Right atrium auricular region (tissue), 2 donors: Measurements from ENCODE around the gene WWOX. TPM values are rescaled to one million over a fixed set of nuclear protein-coding genes. Genes with fewer than 3 reads are reported as not detected.

Source experiments
- DNase-seq: peaks from one replicate; pipeline ENCODE4 v3.0.0-alpha.2; 2019; ENCODE audit warnings: low spot score
- H3K27ac ChIP-seq, 2 donors: fragments of 200-600 bp; sonication (generic); 1 replicate in 1 of 2; 2 replicates in 1 of 2; pipeline ENCODE4 v1.5.1; 2016 to 2019
- H3K27me3 ChIP-seq, 2 donors: fragments of 200-600 bp; sonication (generic); one replicate each; pipeline versions ENCODE4 v1.5.1 to v1.6.0; 2017 to 2019
- H3K36me3 ChIP-seq: fragments of 200-600 bp; sonication (generic); one replicate; pipeline ENCODE4 v1.5.1; 2016
- H3K4me1 ChIP-seq, 2 donors: fragments of 200-600 bp; sonication (generic); one replicate each; pipeline versions ENCODE4 v1.5.1 to v1.6.0; 2017 to 2019
- H3K4me3 ChIP-seq, 2 donors: fragments of 200-600 bp; sonication (generic); 1 replicate in 1 of 2; 2 replicates in 1 of 2; pipeline ENCODE4 v1.5.1; 2017 to 2019; ENCODE audit warnings: mild to moderate bottlenecking in 1 of 2, moderate library complexity in 1 of 2
- H3K9me3 ChIP-seq, 2 donors: fragments of 200-600 bp; sonication (generic); one replicate each; pipeline ENCODE4 v1.5.1; 2019
- total RNA-seq, 2 donors: library from RNA; depleted of rRNA; stranded (reverse); fragments of >200 nt; gene quantifications; one replicate each; pipeline ENCODE4 v1.1.0, GENCODE V29; 2016
- TF ChIP-seq, protein P1 (sequence below), 2 donors: fragments of 200-600 bp; sonication (generic); IDR thresholded peaks; one replicate each; pipeline ENCODE4 v1.5.1; 2019; ENCODE audit warnings: antibody characterized with exemption in 2 of 2

The WWOX gene
- total RNA-seq, 2 donors from 2014 or later, result 14.8 to 20.8 TPM

DNA sequence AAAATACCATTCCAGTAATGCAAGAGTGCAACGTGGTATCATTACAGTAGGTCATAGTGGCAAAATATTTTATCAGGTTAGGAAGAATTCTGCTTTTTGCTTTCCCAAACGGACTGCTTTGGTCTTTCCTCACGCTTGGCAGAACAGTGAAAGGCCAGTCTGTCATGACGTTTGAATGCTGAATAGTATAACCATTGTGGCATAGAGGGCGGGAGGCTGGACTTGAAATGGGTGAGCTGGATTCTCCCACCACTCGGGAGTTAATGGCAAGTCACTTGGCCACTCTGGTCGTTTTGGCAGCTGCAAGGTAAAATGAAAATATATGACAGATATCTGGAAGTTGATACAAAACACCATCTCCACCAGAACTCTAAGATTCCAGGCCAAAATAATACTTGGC, 1109.9 kb downstream of the WWOX start:
- H3K9me3 ChIP-seq, result no peaks in the 10 kb centered on the region
- H3K27ac ChIP-seq, result no peak overlapping the region
- H3K4me1 ChIP-seq, result no peaks in the 10 kb centered on the region
- no peak for DNase-seq
- H3K36me3 ChIP-seq, result no peaks in the 10 kb centered on the region
- no peak overlapping the region for H3K4me3 ChIP-seq
- TF ChIP-seq, protein P1, sequence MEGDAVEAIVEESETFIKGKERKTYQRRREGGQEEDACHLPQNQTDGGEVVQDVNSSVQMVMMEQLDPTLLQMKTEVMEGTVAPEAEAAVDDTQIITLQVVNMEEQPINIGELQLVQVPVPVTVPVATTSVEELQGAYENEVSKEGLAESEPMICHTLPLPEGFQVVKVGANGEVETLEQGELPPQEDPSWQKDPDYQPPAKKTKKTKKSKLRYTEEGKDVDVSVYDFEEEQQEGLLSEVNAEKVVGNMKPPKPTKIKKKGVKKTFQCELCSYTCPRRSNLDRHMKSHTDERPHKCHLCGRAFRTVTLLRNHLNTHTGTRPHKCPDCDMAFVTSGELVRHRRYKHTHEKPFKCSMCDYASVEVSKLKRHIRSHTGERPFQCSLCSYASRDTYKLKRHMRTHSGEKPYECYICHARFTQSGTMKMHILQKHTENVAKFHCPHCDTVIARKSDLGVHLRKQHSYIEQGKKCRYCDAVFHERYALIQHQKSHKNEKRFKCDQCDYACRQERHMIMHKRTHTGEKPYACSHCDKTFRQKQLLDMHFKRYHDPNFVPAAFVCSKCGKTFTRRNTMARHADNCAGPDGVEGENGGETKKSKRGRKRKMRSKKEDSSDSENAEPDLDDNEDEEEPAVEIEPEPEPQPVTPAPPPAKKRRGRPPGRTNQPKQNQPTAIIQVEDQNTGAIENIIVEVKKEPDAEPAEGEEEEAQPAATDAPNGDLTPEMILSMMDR (IDR thresholded peaks at IDR 0.05), result no peak
- no peaks in the 10 kb centered on the region for H3K27me3 ChIP-seq

DNA sequence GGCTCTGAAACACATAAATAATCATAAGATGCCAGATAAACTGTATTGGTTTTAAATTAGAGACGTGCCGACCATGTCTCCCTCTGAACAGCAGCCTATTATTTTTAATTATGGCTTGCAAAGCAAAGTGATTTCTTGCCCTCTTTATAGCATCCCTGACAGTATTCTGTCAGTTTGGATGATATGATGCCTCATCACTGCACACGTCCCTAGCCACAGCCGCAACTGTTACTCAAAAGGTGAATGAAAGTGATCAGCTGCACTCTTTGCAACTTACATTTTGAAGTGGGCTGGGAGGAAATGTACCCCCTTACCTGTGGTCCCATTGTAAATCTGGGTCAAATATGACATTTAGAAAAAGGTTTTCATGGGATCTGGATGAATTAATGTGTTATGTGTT, 1111.2 kb downstream of the WWOX start:
- Histone ChIP-seq H3K27me3 (no peaks in the 10 kb centered on the region), H3K4me1 (no peaks in the 10 kb centered on the region), H3K9me3 (peaks cover 0 to under 1% of the 10 kb centered on the region in 2 donors), H3K27ac (no peak overlapping the region), H3K36me3 (no peaks in the 10 kb centered on the region), H3K4me3 (no peak overlapping the region)
- TF ChIP-seq, protein P1 (IDR thresholded peaks at IDR 0.05), result no peak
- no peak for DNase-seq

DNA sequence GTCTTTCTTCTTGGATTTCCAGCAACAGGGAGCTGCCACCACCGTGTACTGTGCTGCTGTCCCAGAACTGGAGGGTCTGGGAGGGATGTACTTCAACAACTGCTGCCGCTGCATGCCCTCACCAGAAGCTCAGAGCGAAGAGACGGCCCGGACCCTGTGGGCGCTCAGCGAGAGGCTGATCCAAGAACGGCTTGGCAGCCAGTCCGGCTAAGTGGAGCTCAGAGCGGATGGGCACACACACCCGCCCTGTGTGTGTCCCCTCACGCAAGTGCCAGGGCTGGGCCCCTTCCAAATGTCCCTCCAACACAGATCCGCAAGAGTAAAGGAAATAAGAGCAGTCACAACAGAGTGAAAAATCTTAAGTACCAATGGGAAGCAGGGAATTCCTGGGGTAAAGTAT, 1112.1 kb downstream of the WWOX start:
- no peaks in the 10 kb centered on the region for H3K4me1 ChIP-seq
- TF ChIP-seq, protein P1 (IDR thresholded peaks at IDR 0.05), result no peak
- no peaks in the 10 kb centered on the region for H3K36me3 ChIP-seq
- no peak overlapping the region for H3K27ac ChIP-seq
- DNase-seq, result no peak
- peaks cover 0 to 10% of the 10 kb centered on the region in 2 donors for H3K9me3 ChIP-seq
- no peaks in the 10 kb centered on the region for H3K27me3 ChIP-seq
- no peak overlapping the region for H3K4me3 ChIP-seq

DNA sequence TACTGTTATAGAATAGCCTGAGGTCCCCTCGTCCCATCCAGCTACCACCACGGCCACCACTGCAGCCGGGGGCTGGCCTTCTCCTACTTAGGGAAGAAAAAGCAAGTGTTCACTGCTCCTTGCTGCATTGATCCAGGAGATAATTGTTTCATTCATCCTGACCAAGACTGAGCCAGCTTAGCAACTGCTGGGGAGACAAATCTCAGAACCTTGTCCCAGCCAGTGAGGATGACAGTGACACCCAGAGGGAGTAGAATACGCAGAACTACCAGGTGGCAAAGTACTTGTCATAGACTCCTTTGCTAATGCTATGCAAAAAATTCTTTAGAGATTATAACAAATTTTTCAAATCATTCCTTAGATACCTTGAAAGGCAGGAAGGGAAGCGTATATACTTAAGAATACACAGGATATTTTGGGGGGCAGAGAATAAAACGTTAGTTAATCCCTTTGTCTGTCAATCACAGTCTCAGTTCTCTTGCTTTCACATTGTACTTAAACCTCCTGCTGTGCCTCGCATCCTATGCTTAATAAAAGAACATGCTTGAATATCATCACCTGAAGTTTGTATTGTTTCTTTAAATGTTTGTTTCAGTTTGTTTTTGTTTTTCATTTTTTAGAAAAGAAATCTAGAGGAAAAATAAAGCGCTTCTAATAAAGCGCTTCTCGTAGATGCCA, 1112.8 kb downstream of the WWOX start:
- H3K4me1 ChIP-seq, result no peaks in the 10 kb centered on the region
- H3K27me3 ChIP-seq, result no peaks in the 10 kb centered on the region
- no peaks in the 10 kb centered on the region for H3K36me3 ChIP-seq
- TF ChIP-seq, protein P1 (IDR thresholded peaks at IDR 0.05), result no peak
- peaks cover 0 to 10% of the 10 kb centered on the region in 2 donors for H3K9me3 ChIP-seq
- no peak for DNase-seq
- no peak overlapping the region for H3K4me3 ChIP-seq
- no peak overlapping the region for H3K27ac ChIP-seq

DNA sequence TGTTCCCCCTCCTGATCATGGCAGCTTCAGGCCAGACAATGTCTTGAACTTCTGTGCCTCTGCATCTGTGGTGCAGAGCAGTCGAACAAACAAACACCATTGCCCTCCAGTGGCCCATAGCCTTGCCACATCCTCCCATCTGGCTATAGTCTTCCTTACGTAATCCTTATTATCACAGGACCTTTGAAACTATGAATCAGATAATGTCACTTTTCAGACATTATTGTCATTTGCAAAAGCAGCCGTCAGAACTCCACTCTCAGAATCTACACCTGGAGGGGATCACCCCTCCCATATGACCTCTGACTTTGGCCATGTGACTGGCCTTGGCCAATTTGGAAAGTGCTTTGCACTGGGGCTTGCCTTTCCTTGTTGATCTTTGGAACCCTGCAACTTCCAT, 1113.8 kb downstream of the WWOX start:
- H3K4me1 ChIP-seq, result no peaks in the 10 kb centered on the region
- H3K27ac ChIP-seq, result no peak overlapping the region
- H3K27me3 ChIP-seq, result no peaks in the 10 kb centered on the region
- H3K36me3 ChIP-seq, result no peaks in the 10 kb centered on the region
- no peak for DNase-seq
- TF ChIP-seq, protein P1 (IDR thresholded peaks at IDR 0.05), result no peak
- H3K9me3 ChIP-seq, result peaks cover 0 to 10% of the 10 kb centered on the region in 2 donors
- H3K4me3 ChIP-seq, result no peak overlapping the region

DNA sequence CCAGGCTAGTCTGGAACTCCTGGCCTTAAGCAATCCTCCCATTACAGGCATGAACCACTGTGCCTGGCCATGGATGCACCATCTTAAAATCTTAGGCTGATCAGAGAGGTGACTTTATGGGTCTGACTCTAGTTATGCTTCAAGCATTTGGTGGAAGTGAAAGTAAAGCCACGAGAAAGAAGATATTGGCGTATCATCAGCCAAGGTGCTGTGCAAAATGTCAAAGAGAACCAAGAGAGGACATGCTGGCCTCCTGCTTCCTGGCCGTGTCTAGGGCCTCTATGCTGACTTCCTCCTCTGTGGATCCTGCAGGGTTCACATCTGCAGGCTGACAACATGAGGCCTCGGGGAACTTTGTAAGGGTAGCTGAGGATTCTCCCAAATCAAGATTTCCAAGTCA, 1115.8 kb downstream of the WWOX start:
- TF ChIP-seq, protein P1 (IDR thresholded peaks at IDR 0.05), result no peak
- Histone ChIP-seq H3K27me3 (no peaks in the 10 kb centered on the region), H3K36me3 (no peaks in the 10 kb centered on the region), H3K9me3 (peaks cover 0 to 10% of the 10 kb centered on the region in 2 donors), H3K27ac (no peak overlapping the region), H3K4me3 (no peak overlapping the region), H3K4me1 (no peaks in the 10 kb centered on the region)
- no peak for DNase-seq
